GM20000 (cell line): ENCODE data around the gene SATB1.

Experiments
- DNase-seq: peaks from one replicate; pipeline ENCODE4 v3.0.0; 2012; ENCODE audit warnings: low spot score
- TF ChIP-seq, protein P1 (sequence below): IDR thresholded peaks from 2 replicates; pipeline ENCODE4 v1.5.1; 2012; ENCODE audit warnings: mild to moderate bottlenecking, control low read depth; ENCODE audit errors: extremely low read depth, missing control alignments

SATB1 gene

DNA sequence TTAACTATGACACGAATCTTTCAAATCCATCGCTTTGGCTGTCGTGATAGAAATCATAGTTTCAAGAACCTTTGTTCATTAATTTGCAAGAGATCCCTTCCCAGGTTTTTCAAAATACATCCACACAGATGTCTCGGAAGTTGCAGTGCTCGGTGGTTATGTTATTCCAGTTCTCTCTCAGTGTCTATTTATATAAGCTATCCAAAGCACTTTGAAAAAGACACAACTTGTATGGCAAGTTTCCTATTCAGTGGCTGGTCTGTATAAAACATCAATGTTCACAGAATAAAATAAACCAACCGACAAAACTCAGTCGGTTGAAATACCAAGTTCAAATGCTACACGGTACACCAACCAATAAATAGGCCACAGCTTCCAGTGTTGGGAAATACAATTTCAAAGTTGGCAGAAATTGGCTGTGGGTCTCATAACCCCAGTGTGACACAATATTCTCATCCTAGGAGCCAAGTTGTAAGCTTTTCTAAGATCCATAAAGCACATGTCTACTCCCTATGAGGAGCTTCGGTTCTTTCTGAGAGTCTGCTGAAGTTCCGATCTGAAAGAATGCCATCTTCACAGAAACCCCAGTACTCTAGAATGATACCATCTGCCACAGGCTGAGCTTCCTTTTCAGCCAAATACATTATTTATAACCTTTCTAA lies 23.7 kb downstream of the SATB1 start:
- TF ChIP-seq, protein P1, sequence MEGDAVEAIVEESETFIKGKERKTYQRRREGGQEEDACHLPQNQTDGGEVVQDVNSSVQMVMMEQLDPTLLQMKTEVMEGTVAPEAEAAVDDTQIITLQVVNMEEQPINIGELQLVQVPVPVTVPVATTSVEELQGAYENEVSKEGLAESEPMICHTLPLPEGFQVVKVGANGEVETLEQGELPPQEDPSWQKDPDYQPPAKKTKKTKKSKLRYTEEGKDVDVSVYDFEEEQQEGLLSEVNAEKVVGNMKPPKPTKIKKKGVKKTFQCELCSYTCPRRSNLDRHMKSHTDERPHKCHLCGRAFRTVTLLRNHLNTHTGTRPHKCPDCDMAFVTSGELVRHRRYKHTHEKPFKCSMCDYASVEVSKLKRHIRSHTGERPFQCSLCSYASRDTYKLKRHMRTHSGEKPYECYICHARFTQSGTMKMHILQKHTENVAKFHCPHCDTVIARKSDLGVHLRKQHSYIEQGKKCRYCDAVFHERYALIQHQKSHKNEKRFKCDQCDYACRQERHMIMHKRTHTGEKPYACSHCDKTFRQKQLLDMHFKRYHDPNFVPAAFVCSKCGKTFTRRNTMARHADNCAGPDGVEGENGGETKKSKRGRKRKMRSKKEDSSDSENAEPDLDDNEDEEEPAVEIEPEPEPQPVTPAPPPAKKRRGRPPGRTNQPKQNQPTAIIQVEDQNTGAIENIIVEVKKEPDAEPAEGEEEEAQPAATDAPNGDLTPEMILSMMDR = no peak
- no peak for DNase-seq

DNA sequence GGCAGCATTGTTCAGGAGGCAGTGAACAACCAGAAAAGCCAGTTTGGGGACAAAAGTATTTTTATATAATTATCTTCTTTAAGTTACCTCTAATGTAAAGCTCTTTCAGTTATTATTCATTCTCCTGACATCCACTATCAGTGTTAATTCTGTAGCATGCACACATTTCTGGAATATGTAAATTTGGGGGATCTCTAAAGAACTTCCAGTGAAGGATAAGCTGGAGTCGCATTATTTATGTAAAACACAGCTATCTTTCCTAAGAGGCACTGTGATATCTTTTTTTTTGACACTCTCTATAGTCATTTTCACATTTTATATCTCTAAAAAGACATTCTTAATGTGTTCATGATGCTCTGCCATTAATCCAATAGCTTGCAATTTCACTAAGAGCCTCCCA lies 26.7 kb downstream of the SATB1 start:
- TF ChIP-seq, protein P1 = no peak
- DNase-seq = no peak

DNA sequence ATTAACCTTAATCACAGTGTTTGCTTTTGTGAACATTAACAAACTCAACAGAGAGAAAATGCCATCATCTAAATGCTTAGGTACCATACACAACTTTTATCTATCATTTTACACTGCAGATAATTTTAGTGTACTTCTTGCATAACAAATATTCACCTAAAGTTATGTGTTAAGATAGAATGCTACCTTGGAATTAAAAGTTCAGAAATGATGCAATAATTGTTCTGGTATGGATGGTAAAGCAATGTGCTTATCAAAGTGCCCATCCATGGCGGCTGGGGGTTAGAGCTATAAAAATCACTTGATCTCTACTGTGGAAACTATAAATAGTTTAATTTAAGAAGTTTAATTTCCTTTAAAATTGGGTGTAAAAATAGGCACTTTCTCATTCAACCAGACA lies 28.7 kb downstream of the SATB1 start:
- DNase-seq = no peak
- TF ChIP-seq, protein P1 = no peak

DNA sequence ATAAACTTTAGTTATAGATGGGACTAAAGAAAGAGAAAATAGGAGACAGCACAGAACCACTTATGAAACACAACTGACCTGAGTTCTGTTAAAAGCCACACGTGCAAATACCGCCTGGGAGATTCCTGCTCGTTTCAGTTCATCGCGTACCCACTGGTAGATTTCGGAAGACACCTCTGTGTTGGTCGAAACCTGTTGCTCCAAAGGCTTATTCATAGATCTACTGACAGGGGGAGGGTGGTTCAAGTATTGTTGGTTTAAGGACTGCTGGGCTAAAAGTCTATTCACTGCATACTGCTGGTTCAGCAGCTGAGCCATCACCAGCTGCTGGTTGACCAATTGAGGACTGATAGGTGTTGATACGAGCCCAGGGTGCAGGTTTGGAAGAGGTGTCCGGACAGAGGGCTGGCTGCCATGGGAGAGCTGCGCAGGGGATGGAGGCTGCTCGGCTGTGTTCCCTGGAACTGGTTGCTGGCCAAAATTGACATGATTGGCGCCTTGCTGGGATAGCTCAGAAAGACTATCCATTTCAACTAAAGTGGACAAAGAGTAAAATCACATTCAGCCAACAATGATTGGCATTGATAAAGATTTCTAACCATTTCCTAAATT lies 30.6 kb downstream of the SATB1 start:
- no peak for DNase-seq
- TF ChIP-seq, protein P1 = no peak

DNA sequence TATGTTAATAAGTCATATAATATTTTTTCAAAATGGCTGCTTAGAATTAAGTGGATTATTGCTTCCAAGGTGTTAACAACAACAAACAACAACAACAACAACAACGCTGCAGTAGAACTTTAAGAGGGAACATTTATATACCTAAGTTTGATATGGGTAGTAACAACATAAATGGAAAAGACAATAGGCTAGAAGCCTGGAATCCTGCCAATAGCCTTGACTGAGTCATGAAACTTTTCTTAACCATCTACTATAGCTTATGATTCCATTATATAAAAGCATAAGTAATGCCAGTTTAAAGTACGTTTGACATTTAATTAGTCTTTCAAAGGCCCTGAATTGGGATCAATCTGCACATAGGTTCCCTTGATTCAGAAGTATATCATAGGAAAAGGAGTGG lies 31.2 kb downstream of the SATB1 start:
- DNase-seq = no peak
- TF ChIP-seq, protein P1 = no peak

DNA sequence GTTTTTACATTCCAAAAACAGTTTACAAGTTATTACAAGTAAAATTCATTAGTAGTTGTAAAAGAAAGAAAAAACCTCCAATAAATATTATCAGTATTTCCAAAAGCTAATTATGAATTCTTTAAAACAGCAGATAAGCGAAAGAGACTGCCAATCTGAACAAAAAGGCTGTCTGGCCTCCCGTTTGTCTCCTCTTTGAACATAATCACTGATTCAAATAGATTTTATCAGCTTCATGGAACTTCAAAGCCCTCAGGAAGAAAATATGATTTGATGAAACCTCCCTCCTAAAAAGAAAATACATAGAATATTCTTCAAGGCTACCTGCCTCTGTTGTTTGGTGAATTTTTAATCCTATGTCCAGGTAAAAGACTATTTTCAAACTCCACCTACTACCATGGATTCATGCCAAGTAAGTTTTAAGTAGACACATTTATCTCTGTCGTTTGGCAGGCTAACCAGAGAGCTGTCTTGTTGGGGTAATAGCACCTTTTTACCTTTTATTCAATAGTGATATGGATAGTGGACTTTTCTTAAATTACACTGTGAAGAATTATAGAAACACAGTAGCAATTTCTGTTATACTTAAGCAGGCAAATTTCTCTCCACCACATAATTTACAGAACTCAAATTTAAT lies 35.0 kb downstream of the SATB1 start:
- TF ChIP-seq, protein P1 = no peak
- no peak for DNase-seq

DNA sequence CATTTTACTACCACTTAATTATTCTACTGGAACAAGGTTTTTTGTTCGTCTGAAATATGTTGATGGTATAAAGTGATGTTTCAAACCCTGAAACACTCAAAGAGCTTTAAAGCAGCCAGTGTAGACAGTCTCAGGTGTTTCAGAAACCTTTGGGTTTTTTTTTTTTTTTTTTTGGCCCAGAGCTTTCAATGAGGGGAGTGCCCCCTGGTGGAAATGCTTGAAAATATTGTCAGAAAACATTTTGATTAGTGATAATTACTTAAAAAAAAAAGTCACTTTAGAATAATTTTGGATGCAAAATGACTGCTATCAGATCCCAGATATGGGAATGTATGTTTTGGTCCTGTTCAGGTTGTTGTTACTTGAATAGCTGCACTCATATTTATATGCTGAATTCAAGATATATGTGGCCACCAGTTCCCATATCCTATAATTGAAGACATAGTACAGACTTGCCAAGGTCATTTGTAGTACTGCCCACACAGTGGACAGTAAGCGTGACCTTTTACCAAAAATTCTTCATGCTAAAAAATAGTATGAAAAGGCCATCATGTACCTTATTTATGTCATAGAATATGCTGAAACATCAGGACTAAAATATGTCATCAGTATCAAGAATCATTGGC lies 35.9 kb downstream of the SATB1 start:
- DNase-seq = peak; percentile 2
- TF ChIP-seq, protein P1 = no peak
